SU-DHL-6 (cell line): ENCODE results near the gene KLF2.

Experiments used
- CTCF ChIP-seq: fragments of 200-600 bp; sonication (generic); IDR thresholded peaks from one replicate; pipeline ENCODE4 v1.5.1; 2017; ENCODE audit warnings: antibody characterized with exemption, mild to moderate bottlenecking, low read length, moderate library complexity; ENCODE audit not compliant: insufficient read depth, poor library complexity, severe bottlenecking
- EZH2phosphoT487 ChIP-seq: fragments of 200-600 bp; sonication (generic), shearing (Covaris generic); conservative IDR thresholded peaks from 2 replicates; pipeline ENCODE4 v1.6.1; 2018; ENCODE audit warnings: mild to moderate bottlenecking, antibody characterized with exemption, low read length, moderate library complexity, mixed read lengths

DNA sequence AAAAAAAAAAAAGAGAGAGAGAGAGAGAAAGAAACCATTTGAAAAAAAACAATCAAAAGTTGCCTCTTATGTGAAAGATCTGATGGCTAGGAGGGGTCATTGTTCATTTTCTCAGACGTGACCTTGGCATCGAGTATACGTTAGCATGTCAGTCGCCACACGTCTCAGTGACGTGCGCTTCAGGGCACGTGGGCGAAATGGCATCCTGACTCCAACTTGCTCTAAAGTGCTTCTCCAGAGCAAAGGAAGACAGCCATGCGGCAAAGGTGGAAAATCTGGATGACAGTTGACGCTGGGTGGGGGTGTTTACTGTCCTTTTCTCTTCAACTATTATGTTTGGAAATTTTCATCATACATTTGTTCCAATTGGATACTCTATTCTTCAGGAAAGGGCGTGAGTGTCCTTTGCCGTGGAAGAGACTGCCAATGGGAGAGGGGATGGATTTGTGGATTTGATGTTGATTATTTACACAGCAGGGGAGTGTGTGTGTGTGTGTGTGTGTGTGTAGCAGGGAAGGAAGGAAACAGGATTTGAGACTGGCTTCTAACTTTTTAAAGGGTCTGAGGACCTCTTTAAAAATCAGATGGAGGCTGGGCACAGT, 25.0 kb downstream of the KLF2 start:
- no peak for TF ChIP-seq CTCF
- no peak for TF ChIP-seq EZH2phosphoT487
